ENCODE measurements around the gene PER1.

The PER1 gene

GRCh38 chr17:8091033-8091687 lies 61.0 kb downstream of the PER1 start:
- DNase-seq = peak; percentile 70 to 71
